Measurements from ENCODE around the gene NAALADL2.

The NAALADL2 gene

GRCh38 chr3:175102161-175102560 lies 243.0 kb downstream of the NAALADL2 start:
- no peak for TF ChIP-seq CTCF (IDR thresholded peaks at IDR 0.05; ENCODE audit: control extremely low read depth, extremely low read depth, low read depth, missing control alignments)
- ChIA-PET CTCF (no interaction called here), POLR2A (no interaction called here)
- no peak for DNase-seq (ENCODE audit: extremely low spot score)

GRCh38 chr3:175103298-175103697 lies 244.2 kb downstream of the NAALADL2 start:
- DNase-seq (ENCODE audit: extremely low spot score), result no peak
- ChIA-PET CTCF (no interaction called here), POLR2A (no interaction called here)
- no peak for TF ChIP-seq CTCF (IDR thresholded peaks at IDR 0.05; ENCODE audit: control extremely low read depth, extremely low read depth, low read depth, missing control alignments)

- no peak for DNase-seq (ENCODE audit: extremely low spot score)
- ChIA-PET POLR2A (no interaction called here), CTCF (no interaction called here)
- TF ChIP-seq CTCF (IDR thresholded peaks at IDR 0.05; ENCODE audit: control extremely low read depth, extremely low read depth, low read depth, missing control alignments), result no peak
Observed at GRCh38 chr3:175105066-175105465, 245.9 kb downstream of the NAALADL2 start.

GRCh38 chr3:175107231-175107630 lies 248.1 kb downstream of the NAALADL2 start:
- CTCF ChIA-PET, result interaction anchor here (1.3 kb wide), 1 partner anchor 11 kb away, joined by 5 read pairs; no protein-coding TSS in a partner anchor
- DNase-seq (ENCODE audit: extremely low spot score), result no peak
- TF ChIP-seq CTCF (IDR thresholded peaks at IDR 0.05; ENCODE audit: control extremely low read depth, extremely low read depth, low read depth, missing control alignments), result no peak
- POLR2A ChIA-PET, result no interaction called here

GRCh38 chr3:175107995-175108394 lies 248.9 kb downstream of the NAALADL2 start:
- POLR2A ChIA-PET, result no interaction called here
- TF ChIP-seq CTCF (IDR thresholded peaks at IDR 0.05; ENCODE audit: control extremely low read depth, extremely low read depth, low read depth, missing control alignments), result no peak

GRCh38 chr3:175108613-175109151 lies 249.5 kb downstream of the NAALADL2 start:
- DNase-seq (ENCODE audit: extremely low spot score), result no peak
- ChIA-PET POLR2A (no interaction called here), CTCF (no interaction called here)
- TF ChIP-seq CTCF (IDR thresholded peaks at IDR 0.05; ENCODE audit: control extremely low read depth, extremely low read depth, low read depth, missing control alignments), result no peak

More at GRCh38 chr3:175107995-175108394, 248.9 kb downstream of the NAALADL2 start:
- CTCF ChIA-PET, result no interaction called here
- no peak for DNase-seq (ENCODE audit: extremely low spot score)

GRCh38 chr3:175111036-175111435 lies 251.9 kb downstream of the NAALADL2 start:
- ChIA-PET POLR2A (no interaction called here), CTCF (interaction anchor here (1.0 kb wide), 1 partner anchor 20 kb away, joined by 3 read pairs; no protein-coding TSS in a partner anchor)
- TF ChIP-seq CTCF (IDR thresholded peaks at IDR 0.05; ENCODE audit: control extremely low read depth, extremely low read depth, low read depth, missing control alignments), result no peak
- DNase-seq (ENCODE audit: extremely low spot score), result no peak

Data from GM10248 (cell line).